ENCODE measurements around the gene CACNA1E.

DNA sequence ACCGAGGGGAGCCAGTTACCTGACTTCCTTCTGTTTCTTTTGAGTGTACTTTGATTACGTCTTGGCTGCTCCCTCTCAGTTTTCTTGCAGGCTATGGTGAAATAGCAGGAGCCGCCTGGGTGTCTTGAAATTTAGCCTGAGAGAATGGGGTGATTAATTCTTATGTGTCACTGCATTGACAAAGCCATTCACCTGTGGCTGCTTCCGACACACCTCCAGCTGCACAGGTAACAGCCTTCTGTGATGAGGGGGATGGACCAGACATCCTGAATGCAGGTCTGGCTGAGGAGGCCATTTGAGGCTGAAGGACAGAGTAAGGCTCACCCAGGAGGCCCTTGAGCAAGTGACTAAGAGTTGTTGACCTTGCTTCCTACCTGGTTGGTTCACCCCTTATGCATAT, 16.5 kb downstream of the CACNA1E start:
- TF ChIP-seq, protein P1, sequence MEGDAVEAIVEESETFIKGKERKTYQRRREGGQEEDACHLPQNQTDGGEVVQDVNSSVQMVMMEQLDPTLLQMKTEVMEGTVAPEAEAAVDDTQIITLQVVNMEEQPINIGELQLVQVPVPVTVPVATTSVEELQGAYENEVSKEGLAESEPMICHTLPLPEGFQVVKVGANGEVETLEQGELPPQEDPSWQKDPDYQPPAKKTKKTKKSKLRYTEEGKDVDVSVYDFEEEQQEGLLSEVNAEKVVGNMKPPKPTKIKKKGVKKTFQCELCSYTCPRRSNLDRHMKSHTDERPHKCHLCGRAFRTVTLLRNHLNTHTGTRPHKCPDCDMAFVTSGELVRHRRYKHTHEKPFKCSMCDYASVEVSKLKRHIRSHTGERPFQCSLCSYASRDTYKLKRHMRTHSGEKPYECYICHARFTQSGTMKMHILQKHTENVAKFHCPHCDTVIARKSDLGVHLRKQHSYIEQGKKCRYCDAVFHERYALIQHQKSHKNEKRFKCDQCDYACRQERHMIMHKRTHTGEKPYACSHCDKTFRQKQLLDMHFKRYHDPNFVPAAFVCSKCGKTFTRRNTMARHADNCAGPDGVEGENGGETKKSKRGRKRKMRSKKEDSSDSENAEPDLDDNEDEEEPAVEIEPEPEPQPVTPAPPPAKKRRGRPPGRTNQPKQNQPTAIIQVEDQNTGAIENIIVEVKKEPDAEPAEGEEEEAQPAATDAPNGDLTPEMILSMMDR (conservative IDR thresholded peaks at IDR 0.05; ENCODE audit: low read length) = no peak
- no peak for TF ChIP-seq EZH2phosphoT487 (IDR thresholded peaks at IDR 0.05; ENCODE audit: borderline replicate concordance, low read depth, low read length)

All from OCI-LY7 (cell line).